Lung (tissue), 12 donors: ENCODE measurements around the gene SLC45A1. TPM values are rescaled to one million over a fixed set of nuclear protein-coding genes. Genes with fewer than 3 reads are reported as not detected.

Experiments
- ATAC-seq: fragments of 200-7000 bp; cut with Tn5 transposase; one replicate; pipeline ENCODE4 v1.9.1; 2020; ENCODE audit warnings: moderate number of reproducible peaks; ENCODE audit not compliant: insufficient read depth, low FRiP score
- DNase-seq, 3 donors: peaks; one replicate each; pipeline ENCODE4 v3.0.0-alpha.2; 2013 to 2017
- H3K27ac ChIP-seq, 2 donors: one replicate each; pipeline ENCODE4 v1.5.1; 2013; ENCODE audit warnings: mild to moderate bottlenecking in 2 of 2, moderate library complexity in 2 of 2, control low read depth in 1 of 2, inconsistent platforms in 1 of 2, low read depth in 1 of 2, low read length in 1 of 2
- H3K27me3 ChIP-seq, 3 donors: one replicate each; pipeline ENCODE4 v1.5.1; 2013; ENCODE audit warnings: low read length in 2 of 3; ENCODE audit not compliant: control insufficient read depth in 3 of 3, insufficient read depth in 3 of 3
- H3K36me3 ChIP-seq, 4 donors: one replicate each; pipeline ENCODE4 v1.5.1; 2013; ENCODE audit warnings: low read length in 4 of 4, mild to moderate bottlenecking in 1 of 4, moderate library complexity in 1 of 4; ENCODE audit not compliant: control insufficient read depth in 4 of 4, insufficient read depth in 4 of 4
- H3K4me1 ChIP-seq, 5 donors: one replicate each; pipeline ENCODE4 v1.5.1; 2013; ENCODE audit warnings: low read length in 5 of 5, mild to moderate bottlenecking in 2 of 5, moderate library complexity in 1 of 5; ENCODE audit not compliant: control insufficient read depth in 5 of 5, insufficient read depth in 5 of 5
- H3K4me3 ChIP-seq: one replicate; pipeline ENCODE4 v1.5.1; 2013; ENCODE audit warnings: mild to moderate bottlenecking, control low read depth, moderate library complexity
- H3K9ac ChIP-seq, 2 donors: one replicate each; pipeline ENCODE4 v1.5.1; 2013; ENCODE audit warnings: low read length in 2 of 2, control low read depth in 1 of 2; ENCODE audit not compliant: insufficient read depth in 1 of 2
- H3K9me3 ChIP-seq, 4 donors: one replicate each; pipeline ENCODE4 v1.5.1; 2013; ENCODE audit warnings: low read length in 3 of 4, mild to moderate bottlenecking in 1 of 4, moderate library complexity in 1 of 4; ENCODE audit not compliant: control insufficient read depth in 4 of 4, insufficient read depth in 3 of 4
- WGBS, 2 donors: extraction: QIAGEN DNeasy Blood & Tissue Kit; methylation state at CpG; one replicate each; pipeline ENCODE4 v1.1.7; 2013; 5-methylcytosine and 5-hydroxymethylcytosine counted together
- polyA plus RNA-seq, 2 donors: library from polyadenylated mRNA; stranded (reverse); fragments of 200-250 nt; gene quantifications; one replicate each; pipeline ENCODE4 v1.2.1, GENCODE V29; 2013
- total RNA-seq, 2 donors: library from RNA; depleted of rRNA in 1 of 2; stranded (reverse); fragments of >200 nt in 1 of 2; gene quantifications; one replicate each; pipeline ENCODE4 v1.2.1, GENCODE V29; 2014 to 2021
- TF ChIP-seq, protein P1 (sequence below): IDR thresholded peaks from 2 replicates; pipeline ENCODE4 v1.5.1; 2012; ENCODE audit warnings: mild to moderate bottlenecking; ENCODE audit errors: control extremely low read depth, extremely low read depth
- donor health status: control.
- donor health status: control.
- donor health status: Bipolar disorder and iron deficiency.
- donor health status: healthy.
- donor health status: DM: yes; HTN: yes; CAD: no.

Gene SLC45A1
- total and polyA plus RNA-seq, 4 donors = 0.74 to 1.6 (median 1.1) TPM

DNA sequence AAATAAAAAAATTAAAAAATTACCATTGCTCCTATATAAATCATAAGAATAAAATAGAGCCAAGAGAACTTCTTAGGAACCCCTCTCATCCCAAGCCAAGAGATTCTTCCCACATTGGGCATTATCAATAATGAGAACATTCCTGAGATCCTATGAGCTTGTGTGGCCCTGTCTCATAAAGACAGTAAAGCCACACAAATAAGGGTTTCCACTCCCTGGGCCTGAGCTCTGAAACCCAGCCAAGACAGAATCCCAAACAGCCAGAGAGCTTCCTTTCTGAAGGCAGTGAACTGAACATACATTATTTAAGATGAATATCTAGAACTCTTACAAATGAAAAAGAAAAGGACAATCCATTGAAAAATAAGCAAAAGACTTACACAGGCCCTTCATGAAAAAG lies 68.3 kb downstream of the SLC45A1 start:
- no peaks in the 10 kb centered on the region for H3K27me3 ChIP-seq
- H3K9ac ChIP-seq = no peak overlapping the region
- H3K36me3 ChIP-seq = peaks cover 3 to 25% (median 8%) of the 10 kb centered on the region in 4 donors
- H3K4me3 ChIP-seq = no peak overlapping the region
- ATAC-seq (no peak), DNase-seq (peak in 2 of 3 donors; percentile 57 to 58)
- peaks cover 0 to 36% (median 20%) of the 10 kb centered on the region in 5 donors for H3K4me1 ChIP-seq
- H3K9me3 ChIP-seq = no peaks in the 10 kb centered on the region
- no peak overlapping the region for H3K27ac ChIP-seq
- TF ChIP-seq, protein P1, sequence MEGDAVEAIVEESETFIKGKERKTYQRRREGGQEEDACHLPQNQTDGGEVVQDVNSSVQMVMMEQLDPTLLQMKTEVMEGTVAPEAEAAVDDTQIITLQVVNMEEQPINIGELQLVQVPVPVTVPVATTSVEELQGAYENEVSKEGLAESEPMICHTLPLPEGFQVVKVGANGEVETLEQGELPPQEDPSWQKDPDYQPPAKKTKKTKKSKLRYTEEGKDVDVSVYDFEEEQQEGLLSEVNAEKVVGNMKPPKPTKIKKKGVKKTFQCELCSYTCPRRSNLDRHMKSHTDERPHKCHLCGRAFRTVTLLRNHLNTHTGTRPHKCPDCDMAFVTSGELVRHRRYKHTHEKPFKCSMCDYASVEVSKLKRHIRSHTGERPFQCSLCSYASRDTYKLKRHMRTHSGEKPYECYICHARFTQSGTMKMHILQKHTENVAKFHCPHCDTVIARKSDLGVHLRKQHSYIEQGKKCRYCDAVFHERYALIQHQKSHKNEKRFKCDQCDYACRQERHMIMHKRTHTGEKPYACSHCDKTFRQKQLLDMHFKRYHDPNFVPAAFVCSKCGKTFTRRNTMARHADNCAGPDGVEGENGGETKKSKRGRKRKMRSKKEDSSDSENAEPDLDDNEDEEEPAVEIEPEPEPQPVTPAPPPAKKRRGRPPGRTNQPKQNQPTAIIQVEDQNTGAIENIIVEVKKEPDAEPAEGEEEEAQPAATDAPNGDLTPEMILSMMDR = no peak

DNA sequence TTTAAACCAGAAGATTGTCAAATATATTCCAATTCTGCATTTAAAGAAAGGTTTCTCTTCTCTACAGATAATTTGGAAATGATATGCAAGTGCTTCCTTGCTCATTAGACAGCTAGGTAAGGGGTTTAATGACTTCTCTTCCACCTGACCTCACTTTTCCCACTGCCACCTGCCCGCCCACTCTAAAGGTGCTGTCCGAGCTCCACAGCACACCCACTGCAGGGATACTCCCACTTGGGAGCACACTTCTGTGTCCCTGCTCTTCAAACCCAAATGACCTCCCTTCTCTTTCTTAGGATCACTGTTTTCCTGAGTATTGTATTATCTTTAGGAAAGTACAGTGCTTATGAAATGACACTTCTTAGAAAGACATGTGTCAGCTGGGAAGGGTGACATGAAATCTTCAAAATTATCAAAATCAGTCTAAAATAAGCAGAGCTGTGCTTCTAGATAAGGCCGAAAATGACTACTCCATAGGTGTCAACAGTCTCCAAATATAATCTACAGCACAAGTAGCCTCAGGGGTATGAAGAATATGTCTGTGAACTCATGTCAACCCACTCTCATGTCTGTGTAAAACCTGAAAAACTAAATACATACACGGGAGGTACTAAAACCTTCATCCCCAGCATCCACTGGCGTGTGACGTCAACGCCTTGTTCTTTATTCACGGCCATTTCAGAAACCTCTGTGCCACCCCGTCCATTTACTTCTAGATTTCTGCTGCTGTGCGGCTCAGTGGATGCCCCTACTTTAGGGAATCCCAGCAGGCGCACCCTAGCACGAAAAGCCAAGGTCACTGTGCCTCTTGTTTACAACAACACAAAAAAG lies 71.0 kb downstream of the SLC45A1 start:
- WGBS, 2 donors = 95 to 96% methylated on average over 12 of the region's 12 CpGs
- no peak for DNase-seq

DNA sequence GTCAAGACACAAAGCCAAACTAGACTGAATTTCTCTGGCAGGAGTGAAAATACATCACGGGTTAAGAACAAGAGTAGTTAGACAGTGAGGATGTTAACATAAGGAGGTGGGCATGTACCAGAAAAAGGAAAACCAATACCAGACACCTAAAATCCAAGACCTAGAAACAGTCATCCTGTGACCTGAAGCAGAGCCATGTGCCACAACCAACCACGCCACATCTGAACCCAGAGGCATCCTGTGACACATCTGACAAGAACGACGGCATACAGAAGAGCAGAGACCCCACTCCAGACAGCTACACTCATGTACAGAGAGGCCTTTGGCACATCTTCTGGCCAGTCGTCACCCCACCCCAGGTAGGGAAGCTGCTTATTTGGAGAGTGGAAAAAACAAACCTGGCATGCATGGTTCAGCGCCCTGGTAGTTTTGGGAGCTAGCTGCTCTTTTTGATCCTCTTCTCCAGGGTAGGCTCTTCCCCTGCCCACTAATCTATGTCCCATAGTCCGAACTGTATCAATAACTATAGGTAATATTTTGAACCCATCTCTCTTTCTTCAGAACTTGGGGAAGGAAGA lies 72.1 kb downstream of the SLC45A1 start:
- Histone ChIP-seq H3K9me3 (no peaks in the 10 kb centered on the region), H3K36me3 (peaks cover 3 to 15% (median 9%) of the 10 kb centered on the region in 4 donors), H3K4me3 (no peak overlapping the region), H3K27ac (peak overlapping the region in 1 of 2 donors; percentile 41), H3K4me1 (peaks cover 0 to 27% (median 8%) of the 10 kb centered on the region in 5 donors), H3K9ac (no peak overlapping the region), H3K27me3 (no peaks in the 10 kb centered on the region)
- TF ChIP-seq, protein P1 = no peak
- DNase-seq (no peak), ATAC-seq (no peak)
- WGBS, 2 donors = 93 to 97% methylated on average over 7 of the region's 7 CpGs

More for the DNA sequence above, 71.0 kb downstream of the SLC45A1 start:
- ATAC-seq = no peak
- Histone ChIP-seq H3K36me3 (peaks cover 3 to 24% (median 11%) of the 10 kb centered on the region in 4 donors), H3K27ac (peak overlapping the region in 1 of 2 donors; percentile 14), H3K9me3 (no peaks in the 10 kb centered on the region), H3K9ac (no peak overlapping the region), H3K4me3 (no peak overlapping the region), H3K27me3 (no peaks in the 10 kb centered on the region), H3K4me1 (peaks cover 0 to 34% (median 8%) of the 10 kb centered on the region in 5 donors)
- TF ChIP-seq, protein P1 = no peak
